H1 (cell line): ENCODE data around the gene FOXO6. TPM values are rescaled to one million over a fixed set of nuclear protein-coding genes. Genes with fewer than 3 reads are reported as not detected.
A peak's percentile ranks its signal among the peaks of the same experiment; 100 is the strongest.

Source experiments
- CTCF ChIA-PET: fragments of 300-600 bp; sonication (Branson Sonifier 250); formaldehyde crosslinking; loops from one replicate; lab custom pipeline; 2021; ENCODE audit not compliant: partially characterized antibody; lab: Charles Lee
- POLR2A ChIA-PET: fragments of 300-600 bp; sonication (Branson Sonifier 250); formaldehyde crosslinking; loops from one replicate; lab custom pipeline; 2021; ENCODE audit warnings: inconsistent platforms; ENCODE audit not compliant: partially characterized antibody; lab: Charles Lee
- DNase-seq, 2 experiments: peaks; one replicate each; pipeline versions ENCODE4 v3.0.0 to v3.0.0-alpha.2; 2010 to 2022; ENCODE audit warnings: low spot score in 2 of 2, low read depth in 1 of 2, mixed read lengths in 1 of 2
- FAIRE-seq: peaks from 2 replicates; lab custom pipeline; 2011; peaks lifted over from hg19 to GRCh38; lab: Jason Lieb, UNC
- H2AFZ ChIP-seq: 2 replicates; pipeline ENCODE4 v1.8.1; 2012; ENCODE audit warnings: low read length, inconsistent platforms
- H2AK5ac ChIP-seq: 2 replicates; pipeline ENCODE4 v1.6.1; 2013; ENCODE audit warnings: low read depth, low read length
- H2BK120ac ChIP-seq: replicated peaks from 2 replicates; pipeline ENCODE3; 2013; ENCODE audit warnings: low read depth, low read length, inconsistent platforms
- H2BK12ac ChIP-seq: 2 replicates; pipeline ENCODE4 v1.6.1; 2013; ENCODE audit warnings: low read depth, low read length
- H2BK15ac ChIP-seq: 2 replicates; pipeline ENCODE4 v1.6.1; 2013; ENCODE audit warnings: low read length
- H2BK20ac ChIP-seq: 2 replicates; pipeline ENCODE4 v1.6.1; 2013; ENCODE audit warnings: low read length
- H2BK5ac ChIP-seq: 2 replicates; pipeline ENCODE4 v1.6.1; 2013; ENCODE audit warnings: low read depth, low read length
- H3K14ac ChIP-seq: 2 replicates; pipeline ENCODE4 v1.6.1; 2013; ENCODE audit warnings: inconsistent platforms; ENCODE audit not compliant: insufficient read length
- H3K18ac ChIP-seq: 2 replicates; pipeline ENCODE4 v1.6.1; 2013; ENCODE audit warnings: low read length; ENCODE audit errors: extremely low read depth
- H3K23ac ChIP-seq: 2 replicates; pipeline ENCODE4 v1.6.1; 2013; ENCODE audit warnings: inconsistent platforms; ENCODE audit not compliant: insufficient read length
- H3K23me2 ChIP-seq: 2 replicates; pipeline ENCODE4 v1.6.1; 2013; ENCODE audit warnings: low read depth, low read length
- H3K27ac ChIP-seq: 2 replicates; pipeline ENCODE4 v1.6.1; 2011; ENCODE audit warnings: low read depth, low read length, inconsistent platforms
- H3K27me3 ChIP-seq, 4 experiments: replicated peaks in 1 of 4; 1 replicate in 1 of 4; 2 replicates in 3 of 4; pipeline versions ENCODE4 v1.6.1 to v1.8.1; 2011 to 2013; ENCODE audit warnings: low read length in 3 of 4, mild to moderate bottlenecking in 3 of 4, inconsistent platforms in 2 of 4, mixed read lengths in 2 of 4, moderate library complexity in 1 of 4; ENCODE audit not compliant: control insufficient read depth in 3 of 4, insufficient read depth in 3 of 4; ENCODE audit errors: extremely low read depth in 1 of 4
- H3K36me3 ChIP-seq, 4 experiments: 2 replicates each; pipeline versions ENCODE4 v1.6.1 to v1.8.1; 2011 to 2013; ENCODE audit warnings: mild to moderate bottlenecking in 4 of 4, low read length in 3 of 4, moderate library complexity in 2 of 4, control low read depth in 1 of 4, inconsistent platforms in 1 of 4; ENCODE audit not compliant: insufficient read depth in 4 of 4, control insufficient read depth in 2 of 4
- H3K4ac ChIP-seq: replicated peaks from 2 replicates; pipeline ENCODE3; 2013; ENCODE audit warnings: low read length, low read depth, mixed read lengths, inconsistent platforms; ENCODE audit not compliant: insufficient read length
- H3K4me1 ChIP-seq, 4 experiments: replicated peaks in 1 of 4; 1 replicate in 1 of 4; 2 replicates in 3 of 4; pipeline versions ENCODE4 v1.6.1 to v1.8.1; 2011 to 2013; ENCODE audit warnings: low read length in 3 of 4, inconsistent platforms in 2 of 4, mixed read lengths in 1 of 4; ENCODE audit not compliant: insufficient read depth in 4 of 4, control insufficient read depth in 3 of 4
- H3K4me2 ChIP-seq, 2 experiments: 2 replicates each; pipeline versions ENCODE4 v1.6.1 to v1.8.1; 2011 to 2013; ENCODE audit warnings: low read depth in 2 of 2, low read length in 2 of 2, control low read depth in 1 of 2, inconsistent platforms in 1 of 2, mild to moderate bottlenecking in 1 of 2; ENCODE audit not compliant: insufficient read depth in 1 of 2
- H3K4me3 ChIP-seq, 4 experiments: fragments of 200-600, 300-600 bp in 1 of 4; sonication (generic), shearing (Covaris generic), sonication (Bioruptor Twin) in 1 of 4; 2 replicates each; pipeline versions ENCODE4 v1.5.1 to v1.8.1; 2011 to 2016; ENCODE audit warnings: low read length in 4 of 4, low read depth in 3 of 4, control low read depth in 2 of 4, inconsistent platforms in 2 of 4, mild to moderate bottlenecking in 2 of 4, mixed read lengths in 1 of 4, moderate library complexity in 1 of 4; ENCODE audit not compliant: insufficient read depth in 2 of 4; ENCODE audit errors: extremely low read depth in 1 of 4
- H3K56ac ChIP-seq: replicated peaks from 2 replicates; pipeline ENCODE3; 2013; ENCODE audit warnings: low read depth, mild to moderate bottlenecking, mixed read lengths, low read length, inconsistent platforms; ENCODE audit not compliant: insufficient read length
- H3K79me1 ChIP-seq: 2 replicates; pipeline ENCODE4 v1.6.1; 2013; ENCODE audit warnings: low read depth, low read length, control low read depth
- H3K79me2 ChIP-seq, 2 experiments: 2 replicates each; pipeline versions ENCODE4 v1.6.1 to v1.8.1; 2012 to 2013; ENCODE audit warnings: low read length in 2 of 2, mild to moderate bottlenecking in 2 of 2, inconsistent platforms in 1 of 2; ENCODE audit not compliant: insufficient read depth in 2 of 2, control insufficient read depth in 1 of 2
- H3K9ac ChIP-seq, 4 experiments: replicated peaks in 1 of 4; 1 replicate in 1 of 4; 2 replicates in 3 of 4; pipeline versions ENCODE4 v1.6.1 to v1.8.1; 2011 to 2013; ENCODE audit warnings: low read depth in 3 of 4, low read length in 3 of 4, control low read depth in 2 of 4, mild to moderate bottlenecking in 2 of 4, moderate library complexity in 2 of 4, inconsistent platforms in 1 of 4; ENCODE audit errors: extremely low read depth in 1 of 4
- H3K9me3 ChIP-seq, 2 experiments: 2 replicates each; pipeline versions ENCODE4 v1.6.1 to v1.8.1; 2012 to 2013; ENCODE audit warnings: mild to moderate bottlenecking in 2 of 2, moderate library complexity in 2 of 2, control low read depth in 1 of 2, inconsistent platforms in 1 of 2, low read depth in 1 of 2, low read length in 1 of 2, mixed read lengths in 1 of 2; ENCODE audit not compliant: insufficient read depth in 2 of 2
- H4K20me1 ChIP-seq, 2 experiments: replicated peaks in 1 of 2; 2 replicates each; pipeline versions ENCODE3 to v1.8.1; 2011 to 2013; ENCODE audit warnings: inconsistent platforms in 2 of 2, low read length in 2 of 2, mild to moderate bottlenecking in 1 of 2; ENCODE audit not compliant: insufficient read depth in 2 of 2, control insufficient read depth in 1 of 2
- H4K5ac ChIP-seq: 2 replicates; pipeline ENCODE4 v1.6.1; 2013; ENCODE audit warnings: low read length, low read depth, mixed read lengths, inconsistent platforms; ENCODE audit not compliant: insufficient read length
- H4K8ac ChIP-seq: 2 replicates; pipeline ENCODE4 v1.8.0; 2013; ENCODE audit warnings: mild to moderate bottlenecking, moderate library complexity, low read length, inconsistent platforms; ENCODE audit not compliant: insufficient read depth; ENCODE audit errors: extremely low read depth
- H4K91ac ChIP-seq: replicated peaks from 2 replicates; pipeline ENCODE3; 2013; ENCODE audit warnings: low read length, mixed read lengths, inconsistent platforms; ENCODE audit not compliant: insufficient read length
- JUN ChIP-seq: IDR thresholded peaks from 2 replicates; pipeline ENCODE4 v1.6.1; 2011; ENCODE audit warnings: low read depth, mild to moderate bottlenecking, improper control_type of control experiment, low read length
- NANOG ChIP-seq: IDR thresholded peaks from 2 replicates; pipeline ENCODE4 v1.6.1; 2011; ENCODE audit warnings: low read length, low read depth, mild to moderate bottlenecking, inconsistent platforms; ENCODE audit not compliant: insufficient read depth, poor library complexity, severe bottlenecking
- RFX5 ChIP-seq: IDR thresholded peaks from 2 replicates; pipeline ENCODE4 v1.6.1; 2011; ENCODE audit warnings: low read depth, low read length, improper control_type of control experiment, borderline replicate concordance
- WGBS, 2 experiments: shearing (Covaris generic) in 1 of 2; methylation state at CpG; one replicate each; pipeline versions ENCODE4 v1.1.6 to v1.1.7; 2013 to 2015; ENCODE audit warnings: low lambda C conversion rate in 2 of 2, mixed read lengths in 2 of 2, inconsistent platforms in 1 of 2, low coverage in 1 of 2, missing lambda C conversion rate in 1 of 2; ENCODE audit not compliant: insufficient replicate concordance in 2 of 2, insufficient coverage in 1 of 2, insufficient read length in 1 of 2; ENCODE audit errors: extremely low coverage in 1 of 2, missing lambda C conversion rate in 1 of 2; 5-methylcytosine and 5-hydroxymethylcytosine counted together
- polyA plus RNA-seq, 7 experiments: library from polyadenylated mRNA; depleted of rRNA in 3 of 7; stranded (reverse) in 5 of 7; unstranded in 2 of 7; fragments of >200 nt in 5 of 7; fragments of 200-250 nt in 2 of 7; gene quantifications; 1 replicate in 5 of 7; 2 replicates in 1 of 7; 4 replicates in 1 of 7; pipeline versions ENCODE4 v1.2.1 to v1.2.3, GENCODE V29; 2011 to 2013; ENCODE audit warnings: missing spikeins in 2 of 7, mixed read lengths in 2 of 7
- total RNA-seq: library from RNA; stranded (reverse); fragmentation: NEBNext Ultra II Directional; extraction: Animal tissue kit (Norgen Biotek cat#: 25700); gene quantifications from 2 replicates; pipeline ENCODE4 v1.2.1, GENCODE V29; 2021
- TF ChIP-seq, protein P1 (sequence below), 3 experiments: IDR thresholded peaks; 1 replicate in 2 of 3; 2 replicates in 1 of 3; pipeline versions ENCODE4 v1.5.1 to v1.6.1; 2011; ENCODE audit warnings: low read length in 3 of 3, mild to moderate bottlenecking in 3 of 3, inconsistent platforms in 2 of 3, low read depth in 1 of 3, moderate library complexity in 1 of 3; ENCODE audit not compliant: insufficient read depth in 1 of 3; ENCODE audit errors: control extremely low read depth in 1 of 3

FOXO6 gene
- total and polyA plus RNA-seq, 2 of the 8 experiments (the other 6 are each of a cell fraction or from before 2014, with no cell fraction given): 0.59 to 3.0 TPM

DNA sequence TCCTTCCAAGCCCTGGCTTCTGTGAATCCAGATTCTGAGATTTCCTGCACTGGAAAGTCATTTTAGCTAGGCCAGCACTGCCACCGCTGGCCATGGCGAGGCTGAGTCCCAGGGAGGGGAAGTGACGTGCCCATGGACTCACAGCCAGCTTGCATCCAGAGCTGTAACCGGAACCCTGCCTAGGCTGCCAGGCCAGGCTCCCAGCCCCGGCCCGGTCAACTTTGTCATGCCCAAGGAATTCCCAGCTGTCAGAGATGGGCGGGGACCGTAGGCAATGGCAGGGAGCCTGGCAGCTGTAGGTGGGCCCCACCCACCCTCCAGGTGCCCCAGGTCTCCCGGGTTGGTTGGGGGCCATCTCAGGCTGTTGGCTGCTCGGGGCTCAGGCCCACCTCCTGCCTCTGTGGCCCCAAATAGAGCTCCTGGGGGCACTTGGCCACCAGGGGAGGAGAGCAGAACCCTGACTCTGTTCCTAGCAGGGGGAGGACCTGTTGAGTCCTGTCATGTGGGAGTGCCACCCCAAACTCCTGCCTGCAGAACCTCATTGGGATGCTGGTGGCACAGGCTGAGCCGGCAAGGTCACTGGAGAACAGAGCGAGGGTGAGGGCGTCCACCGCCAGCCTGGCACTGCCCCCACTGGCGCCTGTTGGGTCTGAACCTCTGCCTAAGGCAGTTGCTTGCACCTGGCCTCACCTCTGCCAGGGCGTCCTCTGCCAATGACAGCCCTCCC is 57.8 kb downstream of the FOXO6 start:
- no peak overlapping the region for H2BK12ac ChIP-seq
- H4K20me1 ChIP-seq: no peaks in the 10 kb centered on the region
- H3K23me2 ChIP-seq: no peaks in the 10 kb centered on the region
- no peak overlapping the region for H2AFZ ChIP-seq
- H3K4me2 ChIP-seq: no peak overlapping the region
- no peaks in the 10 kb centered on the region for H3K36me3 ChIP-seq
- no peak overlapping the region for H3K56ac ChIP-seq
- H2BK20ac ChIP-seq: no peak overlapping the region
- 73% methylated on average over 16 of the region's 16 CpGs; no CpG with 5 or more reads in 1 of the 2 experiments for WGBS, 2 experiments
- peaks cover 0 to 7% (median under 1%) of the 10 kb centered on the region in 4 experiments; a peak in 3 of 7 replicates for H3K4me1 ChIP-seq
- H2BK120ac ChIP-seq: no peak overlapping the region
- ChIA-PET POLR2A (interaction anchor here (1.6 to 2.2 kb wide), 2 partner anchors 37 to 87 kb away, joined by 3 to 8 read pairs; no protein-coding TSS in a partner anchor), CTCF (interaction anchor here (0.6 to 16.3 kb wide), 21 partner anchors 12 to 785 kb away, joined by 3 to 336 read pairs (median 10); partner anchors contain the start of gene FOXO6)
- no peak overlapping the region for H3K27ac ChIP-seq
- H3K79me2 ChIP-seq: no peaks in the 10 kb centered on the region
- H3K23ac ChIP-seq: no peak overlapping the region
- no peaks in the 10 kb centered on the region for H3K9me3 ChIP-seq
- no peak overlapping the region for H3K9ac ChIP-seq
- no peaks in the 10 kb centered on the region for H3K79me1 ChIP-seq
- H3K18ac ChIP-seq: no peak overlapping the region
- DNase-seq (no peak), FAIRE-seq (no peak)
- no peak overlapping the region for H4K5ac ChIP-seq
- no peak overlapping the region for H3K4me3 ChIP-seq
- no peak overlapping the region for H4K8ac ChIP-seq
- no peak overlapping the region for H3K4ac ChIP-seq
- no peaks in the 10 kb centered on the region for H3K27me3 ChIP-seq
- no peak overlapping the region for H4K91ac ChIP-seq
- H3K14ac ChIP-seq: no peak overlapping the region
- no peak overlapping the region for H2AK5ac ChIP-seq
- peak overlapping the region; percentile 46; the same call in 1 of the 2 replicates for H2BK15ac ChIP-seq
- H2BK5ac ChIP-seq: no peak overlapping the region
- TF ChIP-seq, protein P1, sequence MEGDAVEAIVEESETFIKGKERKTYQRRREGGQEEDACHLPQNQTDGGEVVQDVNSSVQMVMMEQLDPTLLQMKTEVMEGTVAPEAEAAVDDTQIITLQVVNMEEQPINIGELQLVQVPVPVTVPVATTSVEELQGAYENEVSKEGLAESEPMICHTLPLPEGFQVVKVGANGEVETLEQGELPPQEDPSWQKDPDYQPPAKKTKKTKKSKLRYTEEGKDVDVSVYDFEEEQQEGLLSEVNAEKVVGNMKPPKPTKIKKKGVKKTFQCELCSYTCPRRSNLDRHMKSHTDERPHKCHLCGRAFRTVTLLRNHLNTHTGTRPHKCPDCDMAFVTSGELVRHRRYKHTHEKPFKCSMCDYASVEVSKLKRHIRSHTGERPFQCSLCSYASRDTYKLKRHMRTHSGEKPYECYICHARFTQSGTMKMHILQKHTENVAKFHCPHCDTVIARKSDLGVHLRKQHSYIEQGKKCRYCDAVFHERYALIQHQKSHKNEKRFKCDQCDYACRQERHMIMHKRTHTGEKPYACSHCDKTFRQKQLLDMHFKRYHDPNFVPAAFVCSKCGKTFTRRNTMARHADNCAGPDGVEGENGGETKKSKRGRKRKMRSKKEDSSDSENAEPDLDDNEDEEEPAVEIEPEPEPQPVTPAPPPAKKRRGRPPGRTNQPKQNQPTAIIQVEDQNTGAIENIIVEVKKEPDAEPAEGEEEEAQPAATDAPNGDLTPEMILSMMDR (IDR thresholded peaks at IDR 0.05; ENCODE audit: control extremely low read depth in 1 of 3, insufficient read depth in 1 of 3, low read depth in 1 of 3, low read length in 3 of 3): no peak
- TF ChIP-seq RFX5: no peak
- no peak for TF ChIP-seq JUN
- no peak for TF ChIP-seq NANOG
